Neural progenitor cell (in vitro differentiated cells): ENCODE measurements around the gene CELF5.

Experiments
- CTCF ChIP-seq: fragments of 200-600 bp; sonication (generic); IDR thresholded peaks from 2 replicates; pipeline ENCODE4 v1.5.1; 2017; ENCODE audit warnings: antibody characterized with exemption, mild to moderate bottlenecking
- EZH2phosphoT487 ChIP-seq: fragments of 200-600 bp; sonication (generic); IDR thresholded peaks from 2 replicates; pipeline ENCODE4 v1.6.1; 2017; ENCODE audit warnings: antibody characterized with exemption

- TF ChIP-seq CTCF, result no peak
- TF ChIP-seq EZH2phosphoT487, result no peak
Measured at GRCh38 chr19:3342246-3342645, 117.8 kb downstream of the CELF5 start.
